ENCODE results near the gene FTSJ1. TPM values are rescaled to one million over a fixed set of nuclear protein-coding genes. Genes with fewer than 3 reads are reported as not detected.
"Not testable (repeated sequence)": the region's sequence is repeated elsewhere in the genome, so short reads cannot be mapped to it uniquely, and the experiment has no call there.

The FTSJ1 gene
- total RNA-seq, 1 donor from 2014 or later, result 80.3 TPM

GRCh38 chrX:48513670-48514069 is 37.7 kb downstream of the FTSJ1 start:
- no peak for TF ChIP-seq CTCF (IDR thresholded peaks at IDR 0.05; ENCODE audit: insufficient read depth, low read length, poor library complexity, severe bottlenecking)

GRCh38 chrX:48514126-48514806 is 38.3 kb downstream of the FTSJ1 start:
- H3K36me3 ChIP-seq (ENCODE audit: control insufficient read depth, insufficient read depth, low read length), result no peaks in the 10 kb centered on the region
- H3K4me3 ChIP-seq (ENCODE audit: low read depth, low read length), result no peak overlapping the region
- no peak for TF ChIP-seq CTCF (IDR thresholded peaks at IDR 0.05; ENCODE audit: insufficient read depth, low read length, poor library complexity, severe bottlenecking)
- H3K27me3 ChIP-seq (ENCODE audit: control insufficient read depth, insufficient read depth, low read length), result no peaks in the 10 kb centered on the region
- no peak for DNase-seq (ENCODE audit: low read depth)

More at GRCh38 chrX:48513670-48514069, 37.7 kb downstream of the FTSJ1 start:
- Histone ChIP-seq H3K27me3 (ENCODE audit: control insufficient read depth, insufficient read depth, low read length) (no peaks in the 10 kb centered on the region), H3K4me3 (ENCODE audit: low read depth, low read length) (no peak overlapping the region), H3K36me3 (ENCODE audit: control insufficient read depth, insufficient read depth, low read length) (no peaks in the 10 kb centered on the region)
- no peak for DNase-seq (ENCODE audit: low read depth)

- TF ChIP-seq CTCF (IDR thresholded peaks at IDR 0.05; ENCODE audit: insufficient read depth, low read length, poor library complexity, severe bottlenecking), result no peak
- DNase-seq (ENCODE audit: low read depth), result no peak
- no peaks in the 10 kb centered on the region for H3K36me3 ChIP-seq (ENCODE audit: control insufficient read depth, insufficient read depth, low read length)
- no peaks in the 10 kb centered on the region for H3K27me3 ChIP-seq (ENCODE audit: control insufficient read depth, insufficient read depth, low read length)
- no peak overlapping the region for H3K4me3 ChIP-seq (ENCODE audit: low read depth, low read length)
Measured at GRCh38 chrX:48514868-48515460, 39.0 kb downstream of the FTSJ1 start.

- H3K36me3 ChIP-seq (ENCODE audit: control insufficient read depth, insufficient read depth, low read length), result no peaks in the 10 kb centered on the region
- H3K4me3 ChIP-seq (ENCODE audit: low read depth, low read length), result no peak overlapping the region
- no peak for TF ChIP-seq CTCF (IDR thresholded peaks at IDR 0.05; ENCODE audit: insufficient read depth, low read length, poor library complexity, severe bottlenecking)
- DNase-seq (ENCODE audit: low read depth), result no peak
- H3K27me3 ChIP-seq (ENCODE audit: control insufficient read depth, insufficient read depth, low read length), result no peaks in the 10 kb centered on the region
Measured at GRCh38 chrX:48515842-48516241, 39.8 kb downstream of the FTSJ1 start.

- no peak for TF ChIP-seq CTCF (IDR thresholded peaks at IDR 0.05; ENCODE audit: insufficient read depth, low read length, poor library complexity, severe bottlenecking)
- Histone ChIP-seq H3K4me3 (ENCODE audit: low read depth, low read length) (no peak overlapping the region), H3K27me3 (ENCODE audit: control insufficient read depth, insufficient read depth, low read length) (no peaks in the 10 kb centered on the region), H3K36me3 (ENCODE audit: control insufficient read depth, insufficient read depth, low read length) (no peaks in the 10 kb centered on the region)
- no peak for DNase-seq (ENCODE audit: low read depth)
Measured at GRCh38 chrX:48516285-48516684, 40.3 kb downstream of the FTSJ1 start.

- DNase-seq (ENCODE audit: low read depth), result no peak
- Histone ChIP-seq H3K27me3 (ENCODE audit: control insufficient read depth, insufficient read depth, low read length) (no peaks in the 10 kb centered on the region), H3K36me3 (ENCODE audit: control insufficient read depth, insufficient read depth, low read length) (no peaks in the 10 kb centered on the region), H3K4me3 (ENCODE audit: low read depth, low read length) (no peak overlapping the region)
- TF ChIP-seq CTCF (IDR thresholded peaks at IDR 0.05; ENCODE audit: insufficient read depth, low read length, poor library complexity, severe bottlenecking), result no peak
Measured at GRCh38 chrX:48516987-48517386, 41.0 kb downstream of the FTSJ1 start.

GRCh38 chrX:48519481-48519880 is 43.5 kb downstream of the FTSJ1 start:
- H3K27me3 ChIP-seq (ENCODE audit: control insufficient read depth, insufficient read depth, low read length); H3K36me3 ChIP-seq (ENCODE audit: control insufficient read depth, insufficient read depth, low read length); DNase-seq (ENCODE audit: low read depth); H3K4me3 ChIP-seq (ENCODE audit: low read depth, low read length): not testable (repeated sequence)
